ENCODE measurements around the gene ALPI.

GRCh38 chr2:232476791-232477190, 20.8 kb downstream of the ALPI start:
- no peak for TF ChIP-seq CTCF (conservative IDR thresholded peaks at IDR 0.05)
- TF ChIP-seq EZH2 (IDR thresholded peaks at IDR 0.05; ENCODE audit: low read depth): no peak

Data from PC-9 (cell line).